Liver (tissue), 10 donors: ENCODE data around the gene CIB1. TPM values are rescaled to one million over a fixed set of nuclear protein-coding genes. Genes with fewer than 3 reads are reported as not detected.

Source experiments
- DNase-seq: peaks from one replicate; pipeline ENCODE4 v3.0.0-alpha.2; 2017; ENCODE audit warnings: low spot score
- H3K27ac ChIP-seq, 2 donors: one replicate each; pipeline ENCODE4 v1.7.0; 2013; ENCODE audit warnings: inconsistent platforms in 2 of 2, low read length in 2 of 2, control low read depth in 1 of 2, low read depth in 1 of 2, mild to moderate bottlenecking in 1 of 2
- H3K27me3 ChIP-seq, 4 donors: one replicate each; pipeline versions ENCODE4 v1.6.1 to v1.7.0; 2013; ENCODE audit warnings: low read length in 3 of 4, inconsistent platforms in 1 of 4, mild to moderate bottlenecking in 1 of 4, moderate library complexity in 1 of 4; ENCODE audit not compliant: control insufficient read depth in 4 of 4, insufficient read depth in 4 of 4
- H3K36me3 ChIP-seq, 4 donors: one replicate each; pipeline versions ENCODE4 v1.6.1 to v1.7.0; 2013; ENCODE audit warnings: low read length in 3 of 4, mild to moderate bottlenecking in 3 of 4, low read depth in 1 of 4, moderate library complexity in 1 of 4; ENCODE audit not compliant: control insufficient read depth in 4 of 4, insufficient read depth in 3 of 4
- H3K4me1 ChIP-seq, 4 donors: one replicate each; pipeline versions ENCODE4 v1.6.1 to v1.7.0; 2013; ENCODE audit warnings: low read length in 3 of 4, mild to moderate bottlenecking in 3 of 4, moderate library complexity in 1 of 4; ENCODE audit not compliant: control insufficient read depth in 4 of 4, insufficient read depth in 4 of 4
- H3K4me3 ChIP-seq, 3 donors: one replicate each; pipeline versions ENCODE4 v1.6.1 to v1.7.0; 2013; ENCODE audit warnings: low read length in 3 of 3, control low read depth in 1 of 3, low read depth in 1 of 3, mild to moderate bottlenecking in 1 of 3
- H3K9ac ChIP-seq, 2 donors: one replicate each; pipeline ENCODE4 v1.7.0; 2013; ENCODE audit warnings: low read length in 2 of 2, mild to moderate bottlenecking in 2 of 2, moderate library complexity in 2 of 2, control low read depth in 1 of 2, low read depth in 1 of 2
- H3K9me3 ChIP-seq, 4 donors: one replicate each; pipeline versions ENCODE4 v1.6.1 to v1.7.0; 2013; ENCODE audit warnings: low read length in 3 of 4; ENCODE audit not compliant: control insufficient read depth in 4 of 4
- FOXA1 ChIP-seq: IDR thresholded peaks from 2 replicates; pipeline ENCODE4 v1.6.1; 2016; ENCODE audit warnings: antibody characterized with exemption
- RAD21 ChIP-seq, 2 donors: IDR thresholded peaks; 2 replicates each; pipeline ENCODE4 v1.6.1; 2016; ENCODE audit warnings: antibody characterized with exemption in 2 of 2, mild to moderate bottlenecking in 2 of 2
- WGBS: extraction: QIAGEN DNeasy Blood & Tissue Kit; methylation state at CpG from one replicate; pipeline ENCODE4 v1.1.7; 2013; 5-methylcytosine and 5-hydroxymethylcytosine counted together
- polyA plus RNA-seq, 2 donors: library from polyadenylated mRNA; stranded (reverse) in 1 of 2; unstranded in 1 of 2; fragments of 200-250 nt in 1 of 2; fragments of >200 nt in 1 of 2; fragmentation: Nextera tagmentation in 1 of 2; extraction: Ambion mirVana in 1 of 2; gene quantifications; one replicate each; pipeline versions ENCODE4 v1.2.1 to v1.2.3, GENCODE V29; 2013 to 2015
- small RNA-seq: library from RNA; depleted of rRNA; stranded (forward); fragments of <200 nt; gene quantifications from one replicate; pipeline ENCODE3, GENCODE V24; 2014
- total RNA-seq, 2 donors: library from RNA; depleted of rRNA; stranded (reverse); fragments of >200 nt; gene quantifications; one replicate each; pipeline ENCODE4 v1.2.3, GENCODE V29; 2014
- TF ChIP-seq, protein P1 (sequence below): IDR thresholded peaks from 2 replicates; pipeline ENCODE4 v1.6.1; 2016; ENCODE audit warnings: antibody characterized with exemption, mild to moderate bottlenecking
- TF ChIP-seq, protein P2 (sequence below): fragments of 150-350 bp; IDR thresholded peaks from 2 replicates; pipeline ENCODE4 v1.5.1; 2017; ENCODE audit warnings: improper control_type of control experiment, low read depth, low read length; ENCODE audit not compliant: missing input control
- TF ChIP-seq, protein P3 (sequence below): IDR thresholded peaks from 2 replicates; pipeline ENCODE4 v1.6.1; 2016; ENCODE audit warnings: antibody characterized with exemption
- donor health status: healthy.
- donor health status: healthy.
- donor health status: healthy.
- donor health status: healthy.
- donor health status: healthy.

Gene CIB1
- total and polyA plus RNA-seq, 4 donors = 14.9 to 107 (median 49.3) TPM

DNA sequence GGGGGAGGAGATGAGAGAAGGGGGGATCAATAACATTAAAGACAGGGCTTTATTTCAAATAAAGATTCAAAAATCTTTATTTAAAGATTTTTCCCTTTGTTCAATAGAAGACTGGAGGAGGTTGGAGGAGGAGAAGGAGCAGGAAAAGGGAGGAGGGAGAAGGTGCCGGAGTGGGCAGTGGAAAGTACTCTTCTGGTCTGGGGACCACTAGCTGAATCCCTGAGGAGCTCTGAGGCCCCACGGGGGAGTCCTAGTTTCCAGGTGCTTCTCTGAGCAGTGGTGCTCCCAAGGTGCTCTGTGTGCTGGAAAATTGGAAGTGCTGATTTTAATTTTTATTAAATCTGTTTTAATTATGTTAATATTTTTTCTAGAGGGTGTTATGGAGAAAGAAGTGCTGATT, 52.0 kb downstream of the CIB1 start:
- DNase-seq = no peak
- peaks cover 0 to 23% (median 11%) of the 10 kb centered on the region in 4 donors for H3K4me1 ChIP-seq
- no peak overlapping the region for H3K27ac ChIP-seq
- H3K4me3 ChIP-seq = no peak overlapping the region
- 57% methylated on average over 2 of the region's 2 CpGs for WGBS
- no peak overlapping the region for H3K9ac ChIP-seq
- no peaks in the 10 kb centered on the region for H3K27me3 ChIP-seq
- H3K36me3 ChIP-seq = no peaks in the 10 kb centered on the region
- no peaks in the 10 kb centered on the region for H3K9me3 ChIP-seq
- TF ChIP-seq, protein P1, sequence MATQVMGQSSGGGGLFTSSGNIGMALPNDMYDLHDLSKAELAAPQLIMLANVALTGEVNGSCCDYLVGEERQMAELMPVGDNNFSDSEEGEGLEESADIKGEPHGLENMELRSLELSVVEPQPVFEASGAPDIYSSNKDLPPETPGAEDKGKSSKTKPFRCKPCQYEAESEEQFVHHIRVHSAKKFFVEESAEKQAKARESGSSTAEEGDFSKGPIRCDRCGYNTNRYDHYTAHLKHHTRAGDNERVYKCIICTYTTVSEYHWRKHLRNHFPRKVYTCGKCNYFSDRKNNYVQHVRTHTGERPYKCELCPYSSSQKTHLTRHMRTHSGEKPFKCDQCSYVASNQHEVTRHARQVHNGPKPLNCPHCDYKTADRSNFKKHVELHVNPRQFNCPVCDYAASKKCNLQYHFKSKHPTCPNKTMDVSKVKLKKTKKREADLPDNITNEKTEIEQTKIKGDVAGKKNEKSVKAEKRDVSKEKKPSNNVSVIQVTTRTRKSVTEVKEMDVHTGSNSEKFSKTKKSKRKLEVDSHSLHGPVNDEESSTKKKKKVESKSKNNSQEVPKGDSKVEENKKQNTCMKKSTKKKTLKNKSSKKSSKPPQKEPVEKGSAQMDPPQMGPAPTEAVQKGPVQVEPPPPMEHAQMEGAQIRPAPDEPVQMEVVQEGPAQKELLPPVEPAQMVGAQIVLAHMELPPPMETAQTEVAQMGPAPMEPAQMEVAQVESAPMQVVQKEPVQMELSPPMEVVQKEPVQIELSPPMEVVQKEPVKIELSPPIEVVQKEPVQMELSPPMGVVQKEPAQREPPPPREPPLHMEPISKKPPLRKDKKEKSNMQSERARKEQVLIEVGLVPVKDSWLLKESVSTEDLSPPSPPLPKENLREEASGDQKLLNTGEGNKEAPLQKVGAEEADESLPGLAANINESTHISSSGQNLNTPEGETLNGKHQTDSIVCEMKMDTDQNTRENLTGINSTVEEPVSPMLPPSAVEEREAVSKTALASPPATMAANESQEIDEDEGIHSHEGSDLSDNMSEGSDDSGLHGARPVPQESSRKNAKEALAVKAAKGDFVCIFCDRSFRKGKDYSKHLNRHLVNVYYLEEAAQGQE = no peak
- TF ChIP-seq RAD21 (IDR thresholded peaks at IDR 0.05) (no peak), FOXA1 (no peak)
- TF ChIP-seq, protein P2, sequence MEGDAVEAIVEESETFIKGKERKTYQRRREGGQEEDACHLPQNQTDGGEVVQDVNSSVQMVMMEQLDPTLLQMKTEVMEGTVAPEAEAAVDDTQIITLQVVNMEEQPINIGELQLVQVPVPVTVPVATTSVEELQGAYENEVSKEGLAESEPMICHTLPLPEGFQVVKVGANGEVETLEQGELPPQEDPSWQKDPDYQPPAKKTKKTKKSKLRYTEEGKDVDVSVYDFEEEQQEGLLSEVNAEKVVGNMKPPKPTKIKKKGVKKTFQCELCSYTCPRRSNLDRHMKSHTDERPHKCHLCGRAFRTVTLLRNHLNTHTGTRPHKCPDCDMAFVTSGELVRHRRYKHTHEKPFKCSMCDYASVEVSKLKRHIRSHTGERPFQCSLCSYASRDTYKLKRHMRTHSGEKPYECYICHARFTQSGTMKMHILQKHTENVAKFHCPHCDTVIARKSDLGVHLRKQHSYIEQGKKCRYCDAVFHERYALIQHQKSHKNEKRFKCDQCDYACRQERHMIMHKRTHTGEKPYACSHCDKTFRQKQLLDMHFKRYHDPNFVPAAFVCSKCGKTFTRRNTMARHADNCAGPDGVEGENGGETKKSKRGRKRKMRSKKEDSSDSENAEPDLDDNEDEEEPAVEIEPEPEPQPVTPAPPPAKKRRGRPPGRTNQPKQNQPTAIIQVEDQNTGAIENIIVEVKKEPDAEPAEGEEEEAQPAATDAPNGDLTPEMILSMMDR = no peak
- TF ChIP-seq, protein P3, sequence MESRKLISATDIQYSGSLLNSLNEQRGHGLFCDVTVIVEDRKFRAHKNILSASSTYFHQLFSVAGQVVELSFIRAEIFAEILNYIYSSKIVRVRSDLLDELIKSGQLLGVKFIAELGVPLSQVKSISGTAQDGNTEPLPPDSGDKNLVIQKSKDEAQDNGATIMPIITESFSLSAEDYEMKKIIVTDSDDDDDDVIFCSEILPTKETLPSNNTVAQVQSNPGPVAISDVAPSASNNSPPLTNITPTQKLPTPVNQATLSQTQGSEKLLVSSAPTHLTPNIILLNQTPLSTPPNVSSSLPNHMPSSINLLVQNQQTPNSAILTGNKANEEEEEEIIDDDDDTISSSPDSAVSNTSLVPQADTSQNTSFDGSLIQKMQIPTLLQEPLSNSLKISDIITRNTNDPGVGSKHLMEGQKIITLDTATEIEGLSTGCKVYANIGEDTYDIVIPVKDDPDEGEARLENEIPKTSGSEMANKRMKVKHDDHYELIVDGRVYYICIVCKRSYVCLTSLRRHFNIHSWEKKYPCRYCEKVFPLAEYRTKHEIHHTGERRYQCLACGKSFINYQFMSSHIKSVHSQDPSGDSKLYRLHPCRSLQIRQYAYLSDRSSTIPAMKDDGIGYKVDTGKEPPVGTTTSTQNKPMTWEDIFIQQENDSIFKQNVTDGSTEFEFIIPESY = no peak

Small RNA genes lying within 50 kb of the gene (small RNA-seq; reads per million reads assigned to genes)
- gene AC091167.3 = not detected

Other genes with a start within 250 kb of the CIB1 start
- 10 to 100 TPM in 1 of 2 donors, 1 to 10 TPM in 1; 5.4 to 15.3 TPM for gene ZNF710, start 232.6 kb downstream of the CIB1 start, total RNA-seq
- 1 to 10 TPM; 1.9 to 5.3 TPM for gene ZNF710, start 232.6 kb downstream of the CIB1 start, polyA plus RNA-seq
- 100 to 1,000 TPM; 149 to 318 TPM for gene IDH2, start 131.5 kb downstream of the CIB1 start, total RNA-seq
- gene IDH2, start 131.5 kb downstream of the CIB1 start, polyA plus RNA-seq = 100 to 1,000 TPM; 278 to 339 TPM
- gene SEMA4B, start 32.6 kb downstream of the CIB1 start, total RNA-seq = 10 to 100 TPM; 38.8 to 52.2 TPM
- gene SEMA4B, start 32.6 kb downstream of the CIB1 start, polyA plus RNA-seq = 10 to 100 TPM; 14.3 to 15.2 TPM
- gene GDPGP1, start 268 bp upstream of the CIB1 start, total RNA-seq = 1 to 10 TPM; 6.7 to 8.6 TPM
- gene GDPGP1, start 268 bp upstream of the CIB1 start, polyA plus RNA-seq = 1 to 10 TPM; 2.5 to 3.5 TPM
- gene TTLL13, start 15.6 kb upstream of the CIB1 start, total RNA-seq = under 1 TPM in 1 of 2 donors, not detected in 1; 0.08 TPM
- under 1 TPM in 1 of 2 donors, not detected in 1; 0.17 TPM for gene TTLL13, start 15.6 kb upstream of the CIB1 start, polyA plus RNA-seq
- gene NGRN, start 31.7 kb upstream of the CIB1 start, total RNA-seq = 10 to 100 TPM; 22.8 to 26.6 TPM
- 10 to 100 TPM; 24.3 to 25.4 TPM for gene NGRN, start 31.7 kb upstream of the CIB1 start, polyA plus RNA-seq
- gene ZNF774, start 118.3 kb upstream of the CIB1 start, total RNA-seq = 1 to 10 TPM in 1 of 2 donors, under 1 TPM in 1; 0.19 to 1.0 TPM
- under 1 TPM; 0.39 to 0.57 TPM for gene ZNF774, start 118.3 kb upstream of the CIB1 start, polyA plus RNA-seq
- gene IQGAP1, start 154.3 kb upstream of the CIB1 start, total RNA-seq = 10 to 100 TPM; 37.7 to 50.1 TPM
- 10 to 100 TPM in 1 of 2 donors, 1 to 10 TPM in 1; 9.2 to 11.3 TPM for gene IQGAP1, start 154.3 kb upstream of the CIB1 start, polyA plus RNA-seq